SK-N-SH treated with all-trans-retinoic acid at 6 μM for 48 hours (cell line): ENCODE results near the gene RAMACL.

Experiments used
- ATAC-seq: fragments of 200-7000 bp; cut with Tn5 transposase; 3 replicates; pipeline ENCODE4 v1.9.1; 2020; ENCODE audit warnings: mild to moderate bottlenecking, moderate library complexity
- ARNTL ChIP-seq: fragments of 450-650 bp; formaldehyde crosslinking; IDR thresholded peaks from 2 replicates; pipeline ENCODE4 v1.5.0; 2020; ENCODE audit warnings: low read depth, mild to moderate bottlenecking, moderate library complexity, borderline replicate concordance
- BACH2 ChIP-seq: fragments of 250-450 bp; sonication (Bioruptor Pico); IDR thresholded peaks from 2 replicates; pipeline ENCODE4 v1.9.0; 2021; ENCODE audit warnings: mild to moderate bottlenecking, borderline replicate concordance
- CSDC2 ChIP-seq: fragments of 250-450 bp; sonication (Bioruptor Pico); IDR thresholded peaks from 2 replicates; pipeline ENCODE4 v1.5.0; 2020; ENCODE audit warnings: mild to moderate bottlenecking, moderate library complexity
- CSRNP3 ChIP-seq: fragments of 250-450 bp; sonication (Bioruptor Pico); IDR thresholded peaks from 2 replicates; pipeline ENCODE4 v1.5.1; 2021; ENCODE audit warnings: mild to moderate bottlenecking, moderate library complexity
- ESRRG ChIP-seq: fragments of 250-450 bp; sonication (Bioruptor Pico); IDR thresholded peaks from 2 replicates; pipeline ENCODE4 v1.6.1; 2021; ENCODE audit warnings: mild to moderate bottlenecking
- GLIS3 ChIP-seq: fragments of 250-450 bp; sonication (Bioruptor Pico); IDR thresholded peaks from 2 replicates; pipeline ENCODE4 v1.5.0; 2020; ENCODE audit warnings: mild to moderate bottlenecking, moderate library complexity
- ISL1 ChIP-seq: fragments of 250-450 bp; sonication (Bioruptor Pico); IDR thresholded peaks from 2 replicates; pipeline ENCODE4 v2.1.2; 2022; ENCODE audit warnings: mild to moderate bottlenecking, moderate library complexity
- OSR1 ChIP-seq: fragments of 250-450 bp; sonication (Bioruptor Pico); IDR thresholded peaks from 2 replicates; pipeline ENCODE4 v1.8.0; 2022; ENCODE audit warnings: moderate library complexity, mild to moderate bottlenecking, inconsistent platforms
- POU6F1 ChIP-seq: fragments of 250-450 bp; sonication (Bioruptor Pico); IDR thresholded peaks from 2 replicates; pipeline ENCODE4 v1.8.0; 2021; ENCODE audit warnings: low read depth, mild to moderate bottlenecking, moderate library complexity, borderline replicate concordance
- PPARA ChIP-seq: fragments of 250-450 bp; sonication (Bioruptor Pico); IDR thresholded peaks from 2 replicates; pipeline ENCODE4 v1.5.0; 2020; ENCODE audit warnings: mild to moderate bottlenecking, borderline replicate concordance
- RARB ChIP-seq: fragments of 250-450 bp; sonication (Bioruptor Pico); IDR thresholded peaks from 2 replicates; pipeline ENCODE4 v1.8.0; 2021; ENCODE audit warnings: mild to moderate bottlenecking, moderate library complexity
- SNAI2 ChIP-seq: fragments of 250-450 bp; sonication (Bioruptor Pico); IDR thresholded peaks from 2 replicates; pipeline ENCODE4 v1.5.0; 2020; ENCODE audit warnings: mild to moderate bottlenecking, moderate library complexity
- TCF4 ChIP-seq: fragments of 250-450 bp; sonication (Bioruptor Pico); IDR thresholded peaks from 2 replicates; pipeline ENCODE4 v1.8.0; 2021; ENCODE audit warnings: mild to moderate bottlenecking, moderate library complexity, borderline replicate concordance
- TSHZ2 ChIP-seq: fragments of 250-450 bp; sonication (Bioruptor Pico); IDR thresholded peaks from 2 replicates; pipeline ENCODE4 v1.5.0; 2020; ENCODE audit warnings: mild to moderate bottlenecking, moderate library complexity
- ZC3H10 ChIP-seq: fragments of 250-450 bp; sonication (Bioruptor Pico); IDR thresholded peaks from 2 replicates; pipeline ENCODE4 v1.5.1; 2021; ENCODE audit warnings: mild to moderate bottlenecking, moderate library complexity
- ZFP3 ChIP-seq: fragments of 250-450 bp; sonication (Bioruptor Pico); IDR thresholded peaks from 2 replicates; pipeline ENCODE4 v1.5.0; 2020; ENCODE audit warnings: mild to moderate bottlenecking, moderate library complexity
- ZFP30 ChIP-seq: fragments of 450-650 bp; formaldehyde crosslinking; IDR thresholded peaks from 2 replicates; pipeline ENCODE4 v1.5.0; 2022; ENCODE audit warnings: mild to moderate bottlenecking, moderate library complexity
- ZNF565 ChIP-seq: fragments of 450-650 bp; formaldehyde crosslinking; conservative IDR thresholded peaks from 2 replicates; pipeline ENCODE4 v1.5.0; 2020; ENCODE audit warnings: low read depth, mild to moderate bottlenecking, moderate library complexity
- ZNF70 ChIP-seq: fragments of 450-650 bp; formaldehyde crosslinking; IDR thresholded peaks from 2 replicates; pipeline ENCODE4 v1.5.0; 2020; ENCODE audit warnings: mild to moderate bottlenecking, moderate library complexity
- ZNF8 ChIP-seq: fragments of 450-650 bp; formaldehyde crosslinking; IDR thresholded peaks from 2 replicates; pipeline ENCODE4 v1.5.0; 2020; ENCODE audit warnings: mild to moderate bottlenecking, moderate library complexity
- TF ChIP-seq, protein P1 (sequence below): fragments of 250-450 bp; sonication (Bioruptor Pico); IDR thresholded peaks from 2 replicates; pipeline ENCODE4 v1.8.0; 2020; ENCODE audit warnings: mild to moderate bottlenecking, moderate library complexity, borderline replicate concordance
- TF ChIP-seq, protein P2 (sequence below): fragments of 250-450 bp; sonication (Bioruptor Pico); IDR thresholded peaks from 2 replicates; pipeline ENCODE4 v1.5.1; 2020; ENCODE audit warnings: low read depth, mild to moderate bottlenecking, moderate library complexity

Gene RAMACL

GRCh38 chr6:166599205-166599604 is 12.7 kb upstream of the RAMACL start:
- ATAC-seq: no peak
- TF ChIP-seq ISL1 (CRISPR knock-in tag): no peak
- TF ChIP-seq ZNF565: no peak
- no peak for TF ChIP-seq ARNTL (CRISPR knock-in tag)
- no peak for TF ChIP-seq OSR1 (CRISPR knock-in tag)
- no peak for TF ChIP-seq ESRRG (CRISPR knock-in tag)
- no peak for TF ChIP-seq RARB (CRISPR knock-in tag)
- no peak for TF ChIP-seq POU6F1
- no peak for TF ChIP-seq ZFP3 (CRISPR knock-in tag)

DNA sequence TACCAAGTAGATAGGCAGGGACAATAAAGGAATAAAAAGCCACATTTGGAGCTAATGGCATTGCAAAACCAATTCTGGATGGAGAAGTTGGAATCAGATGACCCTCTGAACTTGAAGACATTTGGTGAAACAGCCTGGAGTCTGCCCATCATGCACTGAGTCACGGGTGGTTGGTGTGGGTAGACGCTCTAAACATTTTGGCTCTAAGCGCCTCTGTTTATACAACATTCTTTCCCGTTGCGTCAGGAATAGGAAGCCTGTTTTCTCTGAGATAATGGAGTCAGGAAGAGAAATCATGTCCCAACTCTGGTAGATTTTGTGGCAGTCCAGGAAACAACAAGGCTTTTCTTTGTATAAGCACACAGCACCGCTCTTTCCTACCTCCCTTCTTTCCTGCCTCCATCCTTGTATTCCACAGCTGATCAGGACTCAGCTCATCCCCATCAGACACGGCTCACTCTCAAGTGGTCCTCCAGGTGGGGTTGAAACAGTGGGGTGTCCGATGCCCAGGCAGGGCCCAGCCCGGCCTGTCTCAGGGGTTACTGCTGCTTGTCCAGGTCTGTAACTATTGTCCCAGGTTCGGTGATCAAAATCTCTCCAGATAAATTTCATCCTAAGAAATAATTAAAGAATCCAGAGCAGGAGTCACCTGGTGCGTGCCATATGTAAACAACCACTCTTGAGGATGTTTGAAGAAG is 12.1 kb upstream of the RAMACL start:
- TF ChIP-seq SNAI2 (0 out of 2 replicates have a peak, but pooled peaks have one; percentile 73), CSDC2 (CRISPR knock-in tag) (no peak), GLIS3 (CRISPR knock-in tag) (0 out of 2 replicates have a peak, but pooled peaks have one; percentile 1), ISL1 (CRISPR knock-in tag) (peak; percentile 72)
- ATAC-seq: peak; percentile 78

GRCh38 chr6:166597711-166598440 is 11.4 kb upstream of the RAMACL start:
- no peak for ATAC-seq
- TF ChIP-seq PPARA (no peak), ZNF565 (no peak), ZNF70 (no peak), ZFP3 (CRISPR knock-in tag) (no peak), OSR1 (CRISPR knock-in tag) (no peak), ARNTL (CRISPR knock-in tag) (no peak), BACH2 (no peak), CSDC2 (CRISPR knock-in tag) (no peak), ZFP30 (no peak), ESRRG (CRISPR knock-in tag) (no peak), ZNF8 (no peak), ZC3H10 (CRISPR knock-in tag) (no peak), ISL1 (CRISPR knock-in tag) (no peak), TSHZ2 (CRISPR knock-in tag) (no peak)
- TF ChIP-seq, protein P1, sequence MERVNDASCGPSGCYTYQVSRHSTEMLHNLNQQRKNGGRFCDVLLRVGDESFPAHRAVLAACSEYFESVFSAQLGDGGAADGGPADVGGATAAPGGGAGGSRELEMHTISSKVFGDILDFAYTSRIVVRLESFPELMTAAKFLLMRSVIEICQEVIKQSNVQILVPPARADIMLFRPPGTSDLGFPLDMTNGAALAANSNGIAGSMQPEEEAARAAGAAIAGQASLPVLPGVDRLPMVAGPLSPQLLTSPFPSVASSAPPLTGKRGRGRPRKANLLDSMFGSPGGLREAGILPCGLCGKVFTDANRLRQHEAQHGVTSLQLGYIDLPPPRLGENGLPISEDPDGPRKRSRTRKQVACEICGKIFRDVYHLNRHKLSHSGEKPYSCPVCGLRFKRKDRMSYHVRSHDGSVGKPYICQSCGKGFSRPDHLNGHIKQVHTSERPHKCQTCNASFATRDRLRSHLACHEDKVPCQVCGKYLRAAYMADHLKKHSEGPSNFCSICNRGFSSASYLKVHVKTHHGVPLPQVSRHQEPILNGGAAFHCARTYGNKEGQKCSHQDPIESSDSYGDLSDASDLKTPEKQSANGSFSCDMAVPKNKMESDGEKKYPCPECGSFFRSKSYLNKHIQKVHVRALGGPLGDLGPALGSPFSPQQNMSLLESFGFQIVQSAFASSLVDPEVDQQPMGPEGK (CRISPR knock-in tag): no peak

DNA sequence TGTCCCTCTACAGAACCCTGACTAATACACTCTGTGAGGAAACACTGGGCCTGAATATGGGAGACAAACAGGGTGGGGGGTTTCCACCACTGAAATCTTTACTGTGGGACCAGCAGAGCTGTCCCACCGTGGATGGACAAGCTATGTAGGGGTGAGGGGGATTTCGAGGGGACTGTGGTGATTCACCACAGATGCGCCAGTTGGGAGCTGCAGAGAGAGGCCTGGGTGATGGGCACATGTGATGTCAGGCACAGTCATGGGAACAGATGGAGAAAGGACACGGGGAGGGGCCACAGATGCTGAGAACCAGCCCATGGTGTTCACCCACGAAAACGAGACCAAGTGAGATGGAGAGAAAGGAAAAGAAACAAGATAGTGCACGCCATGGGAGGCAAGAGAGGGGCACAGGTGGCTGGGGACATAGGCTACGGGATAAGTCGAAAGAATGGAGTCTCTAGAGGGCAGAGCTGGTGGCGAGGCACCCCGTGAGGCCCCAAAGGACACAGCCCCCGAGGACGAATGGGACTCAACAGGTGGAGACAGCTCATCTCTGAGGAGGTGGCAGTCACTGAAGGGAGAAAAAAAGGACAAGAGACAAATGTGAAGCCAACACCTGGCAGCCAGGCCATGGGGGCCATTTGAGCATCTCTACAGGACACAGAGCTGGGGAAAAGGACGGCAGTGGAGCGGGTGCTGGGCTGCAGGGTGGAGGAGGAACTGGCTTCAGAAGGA is 10.5 kb upstream of the RAMACL start:
- ATAC-seq: no peak
- TF ChIP-seq RARB (CRISPR knock-in tag) (no peak), ZC3H10 (CRISPR knock-in tag) (no peak), ZFP3 (CRISPR knock-in tag) (no peak), CSRNP3 (no peak), OSR1 (CRISPR knock-in tag) (no peak), TCF4 (no peak), SNAI2 (no peak), GLIS3 (CRISPR knock-in tag) (no peak), TSHZ2 (CRISPR knock-in tag) (no peak), ZNF70 (no peak), ARNTL (CRISPR knock-in tag) (no peak), ZFP30 (no peak)
- TF ChIP-seq, protein P2, sequence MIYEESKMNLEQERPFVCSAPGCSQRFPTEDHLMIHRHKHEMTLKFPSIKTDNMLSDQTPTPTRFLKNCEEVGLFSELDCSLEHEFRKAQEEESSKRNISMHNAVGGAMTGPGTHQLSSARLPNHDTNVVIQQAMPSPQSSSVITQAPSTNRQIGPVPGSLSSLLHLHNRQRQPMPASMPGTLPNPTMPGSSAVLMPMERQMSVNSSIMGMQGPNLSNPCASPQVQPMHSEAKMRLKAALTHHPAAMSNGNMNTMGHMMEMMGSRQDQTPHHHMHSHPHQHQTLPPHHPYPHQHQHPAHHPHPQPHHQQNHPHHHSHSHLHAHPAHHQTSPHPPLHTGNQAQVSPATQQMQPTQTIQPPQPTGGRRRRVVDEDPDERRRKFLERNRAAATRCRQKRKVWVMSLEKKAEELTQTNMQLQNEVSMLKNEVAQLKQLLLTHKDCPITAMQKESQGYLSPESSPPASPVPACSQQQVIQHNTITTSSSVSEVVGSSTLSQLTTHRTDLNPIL (CRISPR knock-in tag): no peak
